Astrocyte of the spinal cord (primary cell): Measurements from ENCODE around the gene ERBB4.

Source experiments
- DNase-seq: peaks from one replicate; pipeline ENCODE4 v3.0.0; 2011; ENCODE audit warnings: low read depth, low spot score
- H3K4me3 ChIP-seq: 2 replicates; pipeline ENCODE4 v1.5.1; 2011; ENCODE audit warnings: low read depth, mild to moderate bottlenecking, low read length, moderate library complexity
- CTCF ChIP-seq: IDR thresholded peaks from 2 replicates; pipeline ENCODE4 v1.5.1; 2012; ENCODE audit warnings: low read depth, mild to moderate bottlenecking, low read length, inconsistent platforms
- in situ Hi-C: cut with HindIII; loops from 2 replicates; pipeline ENCODE4 v1.10.0; 2017; ENCODE audit warnings: low sequenced_read_pairs

Gene ERBB4

GRCh38 chr2:212530991-212531390 lies 7.6 kb downstream of the ERBB4 start:
- no peak overlapping the region for H3K4me3 ChIP-seq
- in situ Hi-C loops: no loop called here
- DNase-seq: no peak
- TF ChIP-seq CTCF: no peak

GRCh38 chr2:212530373-212530772 lies 8.2 kb downstream of the ERBB4 start:
- no peak for DNase-seq
- in situ Hi-C loops: no loop called here
- no peak overlapping the region for H3K4me3 ChIP-seq
- no peak for TF ChIP-seq CTCF

GRCh38 chr2:212528106-212528856 lies 10.3 kb downstream of the ERBB4 start:
- TF ChIP-seq CTCF: no peak
- in situ Hi-C loops: no loop called here
- H3K4me3 ChIP-seq: no peak overlapping the region
- DNase-seq: no peak

GRCh38 chr2:212526059-212526458 lies 12.5 kb downstream of the ERBB4 start:
- no peak for TF ChIP-seq CTCF
- no peak for DNase-seq
- H3K4me3 ChIP-seq: no peak overlapping the region
- in situ Hi-C loops: no loop called here

- no peak for TF ChIP-seq CTCF
- in situ Hi-C loops: no loop called here
- DNase-seq: no peak
- no peak overlapping the region for H3K4me3 ChIP-seq
These were observed 14.8 kb downstream of the ERBB4 start for GRCh38 chr2:212523756-212524155.

- no peak for DNase-seq
These were observed 18.3 kb downstream of the ERBB4 start for GRCh38 chr2:212520340-212520739.

More at GRCh38 chr2:212520340-212520739, 18.3 kb downstream of the ERBB4 start:
- in situ Hi-C loops: no loop called here
- H3K4me3 ChIP-seq: no peak overlapping the region
- TF ChIP-seq CTCF: peak; percentile 20
